Mesodermal cell (in vitro differentiated cells): ENCODE results near the gene GATA3.

Source experiments
- H3K27ac ChIP-seq: 2 replicates; pipeline ENCODE4 v1.7.0; 2013; ENCODE audit warnings: mild to moderate bottlenecking, low read depth, low read length, moderate library complexity; ENCODE audit not compliant: severe bottlenecking
- H3K36me3 ChIP-seq: 2 replicates; pipeline ENCODE4 v1.7.1; 2013; ENCODE audit warnings: mild to moderate bottlenecking, low read length, moderate library complexity; ENCODE audit not compliant: control insufficient read depth, insufficient read depth
- H3K4me1 ChIP-seq: one replicate; pipeline ENCODE4 v1.7.1; 2013; ENCODE audit warnings: mild to moderate bottlenecking, low read length; ENCODE audit not compliant: insufficient read depth, control insufficient read depth, poor library complexity, severe bottlenecking
- H3K4me3 ChIP-seq: 2 replicates; pipeline ENCODE4 v1.7.0; 2013; ENCODE audit warnings: low read length, control low read depth, mild to moderate bottlenecking; ENCODE audit not compliant: insufficient read depth, poor library complexity, severe bottlenecking; ENCODE audit errors: extremely low read depth
- H3K9me3 ChIP-seq: 2 replicates; pipeline ENCODE4 v1.7.1; 2013; ENCODE audit warnings: mild to moderate bottlenecking, low read length, moderate library complexity; ENCODE audit not compliant: control insufficient read depth
- WGBS, 2 experiments: methylation state at CpG; one replicate each; pipeline ENCODE4 v1.1.5; 2013; ENCODE audit warnings: missing lambda C conversion rate in 2 of 2; ENCODE audit not compliant: insufficient coverage in 2 of 2; 5-methylcytosine and 5-hydroxymethylcytosine counted together

The GATA3 gene

DNA sequence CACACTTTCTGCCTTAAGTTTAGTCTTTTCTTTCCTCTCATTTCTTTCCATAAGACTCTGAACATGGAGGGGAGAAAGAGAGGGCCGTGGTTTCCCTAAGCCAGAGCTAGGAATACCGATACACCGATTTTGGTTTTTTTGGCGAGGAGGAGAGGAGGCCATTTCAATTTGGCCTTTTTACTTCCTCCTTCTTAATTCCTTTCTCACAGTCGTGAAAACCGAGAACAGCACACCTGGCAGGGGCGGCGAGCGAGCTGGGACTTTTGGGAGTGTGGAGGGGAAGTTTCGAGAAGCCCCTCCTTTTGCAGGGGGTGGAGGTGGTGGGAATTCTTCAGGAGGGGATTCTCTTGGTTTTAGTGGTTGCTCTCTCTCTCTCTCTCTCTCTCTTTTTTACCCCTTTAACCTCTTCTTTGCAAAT is 6.2 kb downstream of the GATA3 start:
- Histone ChIP-seq H3K36me3 (peaks cover 71% of the 10 kb centered on the region), H3K4me3 (peak overlapping the region; percentile 12), H3K4me1 (peaks cover 68% of the 10 kb centered on the region), H3K27ac (no peak overlapping the region), H3K9me3 (no peaks in the 10 kb centered on the region)
- WGBS, 2 experiments, result no CpG with 5 or more reads among the region's 10 CpGs

DNA sequence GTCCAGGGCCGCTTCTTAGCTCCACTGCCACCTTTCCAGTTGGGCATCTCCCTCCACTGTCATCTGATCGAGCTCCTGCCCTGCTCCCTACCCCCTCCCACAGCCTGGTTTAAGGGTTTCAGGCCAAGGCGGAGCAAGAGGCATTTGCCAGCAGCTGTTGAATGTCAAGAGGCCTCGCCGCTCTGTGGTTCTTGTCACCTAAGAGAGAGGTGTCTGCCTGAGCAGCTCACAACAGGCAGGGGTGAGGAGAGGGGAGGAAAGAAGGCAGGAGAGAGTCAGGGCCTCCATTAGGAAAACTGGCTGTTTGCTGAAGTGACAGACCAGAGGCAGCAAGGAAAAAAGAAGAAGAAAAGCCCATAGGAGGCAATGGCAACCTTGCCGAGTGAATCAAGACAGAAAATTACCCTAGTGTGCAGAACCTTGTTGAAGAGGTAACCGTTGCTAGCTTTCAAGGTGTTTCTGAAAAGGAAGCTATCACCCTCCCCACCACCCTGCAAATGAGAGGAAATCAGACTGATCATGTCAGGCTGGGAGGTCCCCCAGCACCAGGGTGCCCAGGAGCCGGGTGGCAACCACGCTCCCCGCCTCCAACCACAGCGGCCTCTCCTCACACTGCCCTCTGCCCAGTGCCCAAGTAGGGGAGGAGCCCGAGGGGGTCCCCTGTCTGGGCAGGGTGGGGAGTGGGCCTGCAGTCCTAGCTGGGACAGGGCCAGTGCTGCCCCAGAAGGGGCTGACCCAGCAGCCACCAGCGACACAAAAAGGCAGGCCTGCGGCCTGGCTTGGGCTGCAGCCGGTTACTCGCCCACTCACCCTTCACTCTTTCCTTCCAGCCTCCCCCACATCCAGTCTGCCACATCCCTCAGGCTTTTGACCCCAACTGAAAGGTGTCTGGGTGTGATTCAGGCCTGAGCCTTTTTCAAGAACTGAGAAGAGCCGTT is 7.1 kb downstream of the GATA3 start:
- H3K4me3 ChIP-seq, result peak overlapping the region; percentile 12
- H3K9me3 ChIP-seq, result no peaks in the 10 kb centered on the region
- H3K4me1 ChIP-seq, result peaks cover 75% of the 10 kb centered on the region
- WGBS, 2 experiments, result 38 to 52% methylated on average over 10 to 14 of the region's 17 CpGs
- peaks cover 71% of the 10 kb centered on the region for H3K36me3 ChIP-seq
- H3K27ac ChIP-seq, result peak overlapping the region; percentile 54

DNA sequence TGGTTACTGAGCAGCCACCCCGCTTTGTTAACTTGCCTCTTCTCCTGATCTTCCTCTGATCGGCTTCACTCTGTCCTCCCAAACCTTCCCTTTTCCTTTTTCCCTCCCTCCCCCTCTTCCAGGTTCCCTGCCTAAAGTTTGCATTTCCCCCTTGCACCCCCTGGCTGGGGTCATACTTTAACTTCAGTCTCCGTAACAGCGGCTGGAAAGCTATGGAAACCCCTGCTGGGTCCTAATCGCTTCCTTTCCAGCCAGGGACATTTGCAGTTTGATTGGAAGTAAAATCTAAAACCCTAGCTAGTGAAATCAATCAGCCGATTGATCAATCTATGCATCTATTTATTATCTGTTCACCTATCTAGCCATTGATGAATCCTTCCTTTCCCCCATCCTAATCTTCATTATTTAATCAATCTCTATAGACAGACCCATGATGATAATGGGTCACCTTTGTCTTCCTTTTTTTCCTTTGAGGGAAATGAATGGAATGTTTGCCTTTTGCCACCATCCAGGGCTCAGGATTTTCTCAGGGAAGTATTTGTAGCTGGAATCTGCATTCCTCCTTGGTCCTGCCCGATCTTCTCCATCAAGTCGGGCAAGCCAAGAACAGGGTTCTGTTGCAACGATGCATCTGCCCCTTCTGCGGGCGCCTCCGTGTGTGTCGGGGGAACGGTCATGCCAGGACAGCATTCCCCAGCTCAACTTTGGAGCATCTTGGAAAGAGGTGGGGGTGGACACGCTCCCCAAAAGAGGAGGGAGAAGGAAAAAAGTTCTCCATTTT is 8.8 kb downstream of the GATA3 start:
- Histone ChIP-seq H3K36me3 (peaks cover 82% of the 10 kb centered on the region), H3K27ac (peak overlapping the region; percentile 64), H3K4me1 (peaks cover 70% of the 10 kb centered on the region), H3K4me3 (no peak overlapping the region), H3K9me3 (no peaks in the 10 kb centered on the region)
- 21 to 28% methylated on average over 7 to 14 of the region's 15 CpGs for WGBS, 2 experiments

DNA sequence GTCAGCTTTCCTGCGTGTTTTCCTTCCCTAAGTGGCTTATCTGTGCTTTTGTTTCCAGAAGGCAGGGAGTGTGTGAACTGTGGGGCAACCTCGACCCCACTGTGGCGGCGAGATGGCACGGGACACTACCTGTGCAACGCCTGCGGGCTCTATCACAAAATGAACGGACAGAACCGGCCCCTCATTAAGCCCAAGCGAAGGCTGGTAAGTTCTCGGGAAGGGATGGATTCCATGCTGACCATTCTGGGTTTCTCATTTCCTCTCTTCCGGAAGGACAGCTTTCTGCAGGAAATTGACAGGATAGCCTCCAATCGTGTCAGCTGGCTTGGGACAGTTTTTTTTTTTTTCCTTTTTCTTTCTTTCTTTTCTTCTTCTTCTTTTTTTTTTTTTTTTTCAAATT is 9.4 kb downstream of the GATA3 start:
- H3K36me3 ChIP-seq, result peaks cover 82% of the 10 kb centered on the region
- no peak overlapping the region for H3K4me3 ChIP-seq
- no peaks in the 10 kb centered on the region for H3K9me3 ChIP-seq
- H3K27ac ChIP-seq, result peak overlapping the region; percentile 58
- 54 to 60% methylated on average over 12 of the region's 13 CpGs for WGBS, 2 experiments
- H3K4me1 ChIP-seq, result peaks cover 69% of the 10 kb centered on the region

DNA sequence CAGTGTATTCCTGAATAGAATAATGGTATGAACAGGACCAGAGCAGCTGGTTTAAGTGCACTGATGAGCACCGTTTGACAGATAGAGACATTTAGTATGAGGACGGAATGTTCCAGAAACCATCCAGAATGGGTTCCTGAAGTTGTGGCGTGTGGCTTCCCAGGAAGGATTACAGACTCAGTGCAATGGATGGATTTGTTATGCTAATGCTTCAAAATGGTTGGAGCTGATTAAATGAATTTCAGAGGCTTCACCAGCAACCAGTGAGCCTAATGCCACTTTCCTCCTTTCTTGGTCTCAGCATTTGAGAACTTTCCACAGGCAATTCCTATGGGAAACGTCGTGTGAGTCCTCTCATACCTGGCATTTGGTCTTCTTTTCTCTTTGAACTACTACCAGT is 9.9 kb downstream of the GATA3 start:
- H3K4me1 ChIP-seq, result peaks cover 74% of the 10 kb centered on the region
- no peaks in the 10 kb centered on the region for H3K9me3 ChIP-seq
- H3K27ac ChIP-seq, result no peak overlapping the region
- peaks cover 83% of the 10 kb centered on the region for H3K36me3 ChIP-seq
- H3K4me3 ChIP-seq, result no peak overlapping the region
- 19 to 26% methylated on average over 4 to 5 of the region's 5 CpGs for WGBS, 2 experiments

DNA sequence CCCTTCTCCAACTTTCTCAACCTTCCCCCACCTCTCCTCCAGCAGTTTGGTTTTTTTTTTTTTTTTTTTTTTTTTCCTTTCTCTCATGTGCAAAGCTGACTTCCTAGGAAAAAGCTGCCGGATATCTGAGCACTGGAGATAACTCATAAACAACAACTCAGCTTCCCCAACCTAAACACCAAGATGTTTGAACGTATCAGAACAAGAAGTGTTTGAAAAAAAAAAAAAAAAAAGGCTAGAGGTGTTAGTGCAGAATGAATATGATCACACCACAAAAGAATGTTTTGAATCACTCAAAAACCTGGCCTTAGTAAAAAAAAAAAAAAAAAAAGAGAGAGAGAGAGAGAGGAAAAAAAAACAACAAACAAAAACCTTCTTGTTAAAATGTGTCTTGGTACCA is 11.2 kb downstream of the GATA3 start:
- Histone ChIP-seq H3K9me3 (no peaks in the 10 kb centered on the region), H3K36me3 (peaks cover 91% of the 10 kb centered on the region), H3K27ac (peak overlapping the region; percentile 45), H3K4me1 (peaks cover 72% of the 10 kb centered on the region), H3K4me3 (no peak overlapping the region)
- WGBS, 2 experiments, result no CpG with 5 or more reads among the region's 2 CpGs

DNA sequence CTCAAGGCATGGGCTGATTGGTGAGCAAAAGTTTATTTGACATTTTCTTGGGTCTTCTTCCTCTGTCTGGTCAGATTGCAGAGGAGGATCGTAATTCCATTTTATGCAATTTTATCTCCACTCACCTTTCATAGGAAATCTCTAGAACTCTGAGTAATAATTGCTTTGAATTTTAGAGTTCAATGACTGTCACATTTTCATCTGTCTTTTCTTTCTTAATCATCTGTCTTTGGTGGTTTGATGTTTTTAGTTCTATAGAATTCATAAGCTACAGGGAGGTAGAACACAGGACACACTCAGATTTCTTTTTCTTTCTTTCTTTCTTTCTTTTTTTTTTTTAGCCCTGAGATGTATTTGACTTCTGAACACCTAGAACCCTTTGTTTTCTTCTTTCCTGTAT is 11.6 kb downstream of the GATA3 start:
- H3K36me3 ChIP-seq, result peaks cover 91% of the 10 kb centered on the region

DNA sequence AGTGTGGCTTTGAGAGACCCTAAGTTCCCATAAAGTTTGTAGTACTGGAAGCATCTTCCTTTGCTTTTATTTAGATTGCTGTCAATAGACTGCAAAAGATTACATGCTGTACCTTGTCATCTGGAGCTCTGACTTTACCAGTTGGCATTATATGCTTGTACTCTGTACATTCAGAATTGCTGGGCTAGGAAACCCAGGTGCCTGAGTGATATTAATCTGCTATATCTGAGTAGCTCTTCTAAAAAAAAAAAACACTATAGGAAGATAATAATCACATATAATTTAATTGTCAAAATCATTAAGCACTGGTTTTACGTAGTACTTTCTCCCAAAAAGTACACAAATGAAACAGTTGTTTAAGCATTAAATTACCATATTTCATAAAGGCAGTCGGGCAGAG is 12.3 kb downstream of the GATA3 start:
- peaks cover 61% of the 10 kb centered on the region for H3K4me1 ChIP-seq
- H3K9me3 ChIP-seq, result no peaks in the 10 kb centered on the region
- H3K36me3 ChIP-seq, result peaks cover 93% of the 10 kb centered on the region
- 93% methylated on average over 2 of the region's 2 CpGs; no CpG with 5 or more reads in 1 of the 2 experiments for WGBS, 2 experiments
- H3K4me3 ChIP-seq, result no peak overlapping the region
- no peak overlapping the region for H3K27ac ChIP-seq

More for the DNA sequence above, 11.6 kb downstream of the GATA3 start:
- no CpG with 5 or more reads among the region's 1 CpG for WGBS, 2 experiments
- no peak overlapping the region for H3K4me3 ChIP-seq
- peak overlapping the region; percentile 18 for H3K27ac ChIP-seq
- peaks cover 67% of the 10 kb centered on the region for H3K4me1 ChIP-seq
- no peaks in the 10 kb centered on the region for H3K9me3 ChIP-seq

DNA sequence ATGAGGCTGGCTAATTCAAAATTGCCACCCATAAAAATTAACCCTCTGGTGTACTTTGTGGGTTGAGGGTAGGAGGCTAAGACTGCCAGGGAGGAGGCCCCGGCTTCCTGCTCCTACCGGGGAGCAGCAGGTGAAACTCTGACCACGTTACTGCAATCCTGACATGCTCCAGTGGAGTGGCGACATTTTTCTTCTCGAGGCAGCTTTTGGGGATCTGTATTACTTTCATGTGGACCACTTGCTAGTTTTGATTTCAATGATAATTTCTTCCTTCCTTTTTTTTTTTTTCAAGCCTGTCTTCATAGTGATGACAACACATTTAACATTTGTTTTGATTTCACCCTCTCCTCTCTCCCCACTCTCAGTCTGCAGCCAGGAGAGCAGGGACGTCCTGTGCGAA is 14.6 kb downstream of the GATA3 start:
- 91 to 98% methylated on average over 5 to 7 of the region's 7 CpGs for WGBS, 2 experiments
- peaks cover 98% of the 10 kb centered on the region for H3K36me3 ChIP-seq
- no peaks in the 10 kb centered on the region for H3K9me3 ChIP-seq
- H3K4me3 ChIP-seq, result no peak overlapping the region
- peaks cover 55% of the 10 kb centered on the region for H3K4me1 ChIP-seq
- H3K27ac ChIP-seq, result no peak overlapping the region

DNA sequence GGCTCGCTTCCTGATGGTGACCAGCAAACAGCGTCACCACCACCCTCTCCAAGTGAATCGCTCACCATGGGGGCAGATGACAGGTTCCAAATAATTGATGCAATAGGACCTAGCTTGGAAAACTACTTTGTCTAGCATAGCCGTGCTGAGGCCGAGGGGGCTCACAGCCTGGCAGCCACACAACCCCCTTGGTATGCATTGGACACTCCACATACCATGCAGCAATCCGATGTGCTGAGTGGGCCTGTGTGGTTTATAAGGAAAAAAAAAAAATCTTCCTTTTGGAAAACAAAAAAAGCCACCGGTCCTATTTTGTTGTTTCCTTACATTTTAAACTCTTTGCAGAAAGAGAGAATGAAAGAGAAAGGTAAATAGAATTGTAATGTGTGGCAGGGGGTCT is 15.1 kb downstream of the GATA3 start:
- no peak overlapping the region for H3K4me3 ChIP-seq
- WGBS, 2 experiments, result 89 to 100% methylated on average over 3 to 5 of the region's 7 CpGs
- H3K27ac ChIP-seq, result no peak overlapping the region

More for the DNA sequence above, 15.1 kb downstream of the GATA3 start:
- Histone ChIP-seq H3K4me1 (peaks cover 51% of the 10 kb centered on the region), H3K36me3 (peaks cover 98% of the 10 kb centered on the region), H3K9me3 (no peaks in the 10 kb centered on the region)
